Dermis blood vessel endothelial cell (primary cell): ENCODE data around the gene TIGD6. TPM values are rescaled to one million over a fixed set of nuclear protein-coding genes. Genes with fewer than 3 reads are reported as not detected.
"Not testable (repeated sequence)": the region's sequence is repeated elsewhere in the genome, so short reads cannot be mapped to it uniquely, and the experiment has no call there.

Source experiments
- DNase-seq: peaks from one replicate; pipeline ENCODE4 v3.0.0; 2010
- total RNA-seq: library from RNA; depleted of rRNA; stranded (reverse); fragments of >200 nt; gene quantifications from 2 replicates; pipeline ENCODE4 v1.2.3, GENCODE V29; 2014

Gene TIGD6
- total RNA-seq, 1 donor from 2014 or later = 6.0 TPM

DNA sequence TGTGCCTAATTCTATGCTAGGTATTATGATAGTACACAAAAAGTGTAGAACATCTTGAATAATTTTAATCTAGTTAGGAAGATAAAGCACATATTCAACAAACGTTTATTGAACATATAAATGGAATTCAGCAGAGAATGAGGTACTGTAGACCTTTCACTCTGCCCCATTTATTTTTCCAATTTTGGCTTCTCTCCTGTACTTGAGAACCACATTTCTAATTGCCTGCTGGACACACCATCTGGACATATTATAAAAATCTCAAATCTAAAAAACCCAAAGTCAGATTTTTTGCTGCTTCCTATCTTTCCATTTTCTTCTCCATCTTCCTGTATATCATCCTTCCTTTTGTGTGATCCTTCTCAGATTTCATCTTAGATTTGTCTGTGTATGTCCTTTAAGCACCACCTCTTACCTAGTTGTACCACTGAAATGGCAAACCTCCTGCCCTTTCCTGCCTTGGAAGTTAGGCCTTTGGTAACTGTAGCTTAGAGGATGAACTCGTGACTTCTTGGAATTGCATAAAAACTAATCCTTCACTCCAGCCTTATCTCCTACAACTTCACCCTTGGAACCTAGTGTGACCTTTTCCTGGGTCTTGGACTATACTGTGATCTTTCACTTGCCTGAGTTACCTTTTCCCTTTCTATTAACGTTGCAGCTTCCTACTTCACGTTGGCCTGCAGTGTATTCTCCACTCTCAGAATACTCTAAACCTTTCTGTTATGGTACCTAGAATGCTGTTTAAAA lies 31.1 kb downstream of the TIGD6 start:
- DNase-seq = no peak

DNA sequence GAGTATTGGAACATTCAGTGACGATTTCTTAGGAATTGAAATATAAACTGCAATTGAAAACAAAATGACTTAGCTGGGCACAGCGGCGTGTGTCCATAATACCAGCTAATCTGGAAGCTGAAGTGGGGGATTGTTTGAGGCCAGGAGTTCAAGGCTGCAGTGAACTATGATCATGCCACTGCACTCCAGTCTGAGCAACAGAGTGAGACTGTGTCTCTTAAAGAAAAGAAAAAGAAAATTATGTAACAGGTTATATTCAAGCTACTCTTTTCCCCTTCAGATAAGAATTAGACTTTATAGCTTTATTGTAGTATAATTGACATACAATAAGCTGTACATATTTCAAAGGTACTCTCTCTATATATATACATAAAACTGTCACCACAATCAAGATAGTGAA lies 33.5 kb downstream of the TIGD6 start:
- DNase-seq = no peak

DNA sequence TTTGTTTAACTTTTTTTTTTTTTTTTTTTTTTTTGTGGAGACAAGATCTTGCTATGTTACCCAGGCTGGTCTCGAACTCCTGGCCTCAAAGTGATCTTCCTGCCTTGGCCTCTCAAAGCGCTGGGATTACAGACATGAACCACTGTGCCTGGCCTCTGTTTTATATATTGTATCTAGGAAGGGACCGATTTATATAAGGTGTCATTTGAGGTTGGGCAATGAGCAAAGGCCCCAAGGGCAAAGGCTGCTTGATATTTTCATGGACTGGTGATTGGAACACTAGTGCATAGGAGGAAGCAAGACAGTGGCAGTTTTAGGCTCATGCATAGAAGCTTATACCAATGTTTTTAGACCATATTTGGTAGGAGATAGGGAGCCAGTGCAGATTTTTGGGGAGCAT lies 36.7 kb downstream of the TIGD6 start:
- no peak for DNase-seq

DNA sequence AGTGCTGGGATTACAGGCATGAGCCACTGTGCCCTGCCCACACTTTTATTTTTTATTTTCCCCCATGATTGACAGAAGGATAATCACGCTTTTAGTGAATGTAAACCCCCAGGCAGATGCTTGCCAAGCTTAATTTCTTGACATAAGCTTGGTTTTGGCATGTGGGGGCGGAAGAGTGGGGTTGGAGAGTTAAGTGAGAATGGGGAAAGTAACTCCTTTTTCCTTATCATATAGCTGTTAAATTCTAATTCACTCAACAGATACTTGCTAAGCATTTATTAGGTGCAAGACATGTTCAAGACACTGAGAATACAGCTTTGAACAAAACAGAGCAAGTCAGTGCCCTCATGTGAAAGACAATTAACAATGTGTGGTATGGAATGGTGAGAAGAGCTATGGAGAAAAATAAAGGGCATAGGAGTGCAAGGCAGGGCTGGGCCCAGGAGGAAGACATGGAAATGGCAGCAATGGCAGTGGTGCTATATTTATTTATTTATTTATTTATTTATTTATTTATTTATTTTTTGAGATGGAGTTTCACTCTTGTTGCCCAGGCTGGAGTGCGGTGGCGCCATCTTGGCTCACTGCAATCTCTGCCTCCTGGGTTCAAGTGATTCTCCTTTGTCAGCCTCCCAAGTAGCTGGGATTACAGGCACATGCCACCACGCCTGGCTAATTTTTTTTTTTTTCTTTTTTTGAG lies 37.7 kb downstream of the TIGD6 start:
- no peak for DNase-seq

DNA sequence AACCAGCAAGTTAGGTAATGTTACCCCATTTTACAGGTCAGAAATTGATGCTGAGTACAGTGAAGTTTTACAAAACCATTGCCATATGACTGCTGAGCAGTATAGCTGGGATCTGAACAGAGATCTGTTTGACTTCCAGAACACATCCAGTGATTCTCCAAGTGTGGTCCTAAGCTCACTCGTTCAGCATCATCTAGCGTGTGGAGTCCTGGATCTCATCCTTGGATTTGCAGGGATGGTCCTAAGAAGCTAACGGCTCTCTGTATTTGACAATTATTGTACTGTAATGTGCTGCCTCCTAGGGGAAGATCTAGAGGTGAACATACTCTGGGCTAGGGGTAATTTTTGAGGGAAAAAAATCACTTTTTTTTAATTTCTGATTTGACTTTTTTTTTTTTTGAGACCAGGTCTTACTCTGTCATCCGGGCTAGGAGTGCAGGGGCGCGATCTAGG lies 38.5 kb downstream of the TIGD6 start:
- peak; percentile 79 for DNase-seq

DNA sequence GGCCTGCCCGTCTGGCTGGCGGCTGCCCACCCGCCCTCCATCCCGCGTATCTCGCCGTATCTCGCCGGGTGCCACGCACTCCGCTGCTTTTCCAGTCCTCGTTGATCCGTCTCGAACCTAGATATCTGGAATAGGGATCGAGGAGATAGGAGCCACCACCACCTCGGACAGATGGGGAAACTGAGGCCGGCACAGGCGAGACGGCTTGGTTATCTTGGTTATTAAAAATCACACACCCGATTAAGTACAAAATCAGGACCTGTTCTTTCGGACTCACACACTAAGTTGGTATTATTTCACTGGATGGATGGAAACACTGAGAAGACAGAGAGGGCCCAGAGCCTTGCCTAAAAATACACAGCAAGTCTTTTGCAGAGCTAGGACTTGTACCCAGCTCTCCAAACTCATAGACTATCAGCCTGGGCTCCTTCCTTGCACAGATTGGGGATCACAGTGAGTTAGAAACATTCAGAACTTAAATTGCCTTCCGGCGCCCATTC lies 39.2 kb downstream of the TIGD6 start:
- DNase-seq = peak; percentile 7

DNA sequence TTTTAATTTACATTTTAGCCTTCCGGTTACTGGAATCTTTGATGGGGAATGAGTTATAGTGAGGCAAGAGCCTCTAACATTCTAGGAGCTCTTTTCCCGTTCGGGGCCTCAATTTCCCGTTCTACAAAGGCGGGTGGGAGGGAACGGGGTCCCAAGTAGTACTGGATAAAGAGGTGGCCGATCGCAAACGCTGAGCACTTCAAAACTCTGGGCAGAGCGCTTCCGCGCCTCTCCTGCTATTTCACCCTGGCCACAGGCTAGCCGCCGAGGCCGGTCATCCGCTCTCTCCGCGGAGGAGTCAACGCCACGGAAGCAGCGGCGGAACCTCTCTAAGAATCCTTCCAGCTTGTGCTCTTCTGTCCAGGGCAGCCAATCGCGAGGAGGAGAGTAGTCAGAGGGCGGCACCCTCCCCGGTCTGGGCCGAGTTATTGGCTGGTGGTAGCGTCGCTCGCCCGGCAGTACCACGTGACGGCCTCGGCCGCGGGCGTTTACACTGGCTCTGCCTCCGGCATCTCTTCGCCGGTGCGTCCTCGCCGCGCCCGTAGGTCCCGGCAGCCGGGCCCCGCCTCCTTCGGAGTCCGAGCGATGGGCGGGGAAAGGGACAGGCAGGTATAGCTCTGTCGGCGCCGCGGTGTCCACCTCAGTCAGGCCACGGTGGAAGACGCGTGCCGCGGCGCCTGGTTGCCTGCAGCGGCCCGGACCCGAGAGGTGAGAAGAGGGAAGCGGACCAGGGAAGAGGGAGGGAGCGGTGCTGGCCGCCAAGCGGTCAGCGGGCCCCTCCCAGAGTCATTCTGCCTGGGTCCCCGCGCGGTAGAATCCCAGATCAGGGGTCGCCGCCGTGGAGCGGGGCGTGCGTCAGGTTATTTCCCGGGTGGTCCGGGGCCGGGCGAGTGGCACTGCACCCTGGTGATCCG lies 39.9 kb downstream of the TIGD6 start, which contains the start of gene SLC26A2:
Gene SLC26A2 (plus strand): TSS at position 487 of the 914 bp plus-strand sequence. CDS start 16,895 bp downstream, outside the sequence.
- peak; percentile 98 for DNase-seq

DNA sequence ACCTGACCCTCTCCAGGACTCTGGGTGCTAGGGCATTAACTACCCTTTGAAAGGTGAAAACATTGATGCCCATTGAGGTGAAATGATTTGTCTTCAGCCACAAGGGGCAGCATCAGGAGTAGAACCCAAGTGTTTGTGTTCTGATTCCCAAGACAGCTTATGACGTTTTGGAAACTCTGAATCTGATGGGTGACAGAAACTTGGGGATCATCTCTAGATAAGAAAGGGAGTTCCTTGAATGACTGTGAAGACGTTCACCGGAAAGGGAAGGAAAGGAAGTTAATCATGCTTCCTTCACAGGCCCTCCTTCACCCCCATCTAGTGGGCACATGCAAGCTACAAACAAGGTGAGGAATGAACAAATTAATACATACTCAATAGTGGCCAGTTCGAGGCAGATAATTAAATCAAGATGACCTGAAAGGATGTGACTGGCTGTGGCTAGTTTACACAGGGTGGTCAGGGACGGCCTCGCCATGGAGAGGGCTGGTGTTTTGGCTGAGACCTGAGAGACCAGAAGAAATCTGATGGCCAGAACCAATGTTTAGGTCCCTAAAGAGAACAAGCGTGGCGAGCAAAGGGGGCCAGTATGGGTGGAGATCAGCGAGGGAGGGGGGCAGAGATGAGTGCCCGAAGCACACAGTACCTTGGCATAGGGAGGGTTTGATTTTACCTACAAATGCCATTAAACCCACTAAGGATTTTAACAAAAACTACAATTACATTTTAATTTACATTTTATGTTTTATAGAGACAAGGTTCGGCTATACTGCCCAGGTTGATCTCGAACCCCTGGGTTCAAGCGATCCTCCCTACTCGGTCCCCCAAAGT lies 40.8 kb downstream of the TIGD6 start:
- DNase-seq = peak; percentile 84

DNA sequence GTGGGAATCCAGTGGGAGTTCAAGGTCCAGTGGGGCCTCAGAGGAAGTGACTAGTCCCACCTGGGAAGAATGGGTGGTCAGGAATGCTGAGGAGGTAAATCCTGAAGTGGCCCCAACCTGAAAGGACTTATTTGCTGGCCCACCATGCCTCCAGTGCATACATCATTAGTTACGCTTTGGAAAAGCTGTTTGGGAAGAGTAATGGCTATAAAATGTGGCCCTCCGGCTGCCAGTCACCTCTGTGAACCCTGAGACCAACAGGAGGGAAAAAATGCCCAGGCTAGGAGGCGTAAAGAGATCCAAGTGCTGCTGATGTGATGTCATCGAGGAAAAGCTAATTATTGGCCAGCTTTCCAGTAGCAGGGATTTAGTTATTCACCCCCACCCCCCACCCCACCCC lies 42.6 kb downstream of the TIGD6 start:
- DNase-seq = no peak

DNA sequence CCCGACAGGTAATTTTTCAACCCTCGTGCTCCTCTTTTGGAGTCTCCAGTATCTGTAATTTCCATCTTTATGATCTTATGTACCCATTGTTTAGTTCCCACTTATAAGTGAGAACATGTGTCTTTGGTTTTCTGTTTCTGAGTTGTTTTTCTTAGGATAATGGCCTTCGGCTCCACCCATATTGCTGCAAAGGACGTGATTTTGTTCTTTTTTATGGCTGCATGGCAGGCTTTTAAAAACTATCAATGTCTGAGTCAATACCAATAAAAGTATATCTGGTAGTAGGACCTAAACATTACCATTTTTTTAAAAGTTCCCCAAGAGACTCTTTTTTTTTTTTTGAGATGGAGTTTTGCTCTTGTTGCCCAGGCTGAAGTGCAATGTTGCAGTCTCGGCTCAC lies 43.8 kb downstream of the TIGD6 start:
- DNase-seq = no peak

DNA sequence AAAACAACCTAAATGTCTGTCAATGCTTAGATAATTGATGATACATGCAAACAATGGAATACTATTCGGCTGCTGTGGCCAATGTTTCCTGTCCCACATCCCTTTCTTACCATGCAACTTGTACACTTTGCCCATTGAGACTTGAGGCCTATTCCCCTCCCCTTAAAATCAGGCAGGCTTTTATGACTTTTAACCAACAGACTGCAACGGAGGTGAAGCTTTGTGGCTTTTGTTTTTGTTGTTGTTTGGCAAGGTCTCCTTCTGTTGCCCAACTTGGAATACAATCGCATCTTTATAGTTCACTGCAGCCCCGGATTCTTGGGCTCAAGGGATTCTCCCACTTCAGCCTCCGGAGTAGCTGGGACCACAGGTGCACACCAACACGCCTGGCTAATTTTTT lies 45.7 kb downstream of the TIGD6 start:
- DNase-seq = peak; percentile 18

DNA sequence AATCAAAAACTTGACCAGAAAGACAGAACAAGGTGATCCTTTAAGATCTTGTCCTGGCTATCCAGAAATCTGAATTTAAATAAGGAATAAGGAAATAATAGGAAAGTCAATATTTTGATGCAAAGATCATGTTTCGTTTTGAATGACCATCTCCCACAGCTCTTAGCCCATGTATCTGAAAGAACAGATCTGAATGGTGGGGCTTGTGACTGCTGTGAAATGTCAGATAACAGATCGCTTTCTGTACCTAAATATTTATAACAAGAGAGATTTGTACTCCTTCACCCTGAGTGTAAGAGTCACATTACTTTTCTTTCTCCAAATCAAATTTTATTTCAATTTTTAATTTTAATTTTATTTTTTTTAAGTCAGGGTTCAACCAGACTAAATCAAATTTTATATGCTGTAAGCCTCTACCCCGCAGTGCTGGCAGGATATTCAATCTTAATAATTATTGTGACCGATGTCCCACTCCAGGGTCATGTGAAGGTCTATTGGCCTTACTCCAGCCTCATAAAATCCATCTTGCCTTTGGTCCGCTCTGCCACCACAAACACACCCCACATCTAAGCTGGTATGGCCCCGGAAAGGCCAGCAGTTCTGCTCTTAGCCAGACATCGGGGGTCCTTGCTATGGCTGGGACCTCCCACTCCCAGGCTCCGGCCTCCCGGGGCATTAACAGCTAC lies 46.9 kb downstream of the TIGD6 start:
- DNase-seq = no peak

DNA sequence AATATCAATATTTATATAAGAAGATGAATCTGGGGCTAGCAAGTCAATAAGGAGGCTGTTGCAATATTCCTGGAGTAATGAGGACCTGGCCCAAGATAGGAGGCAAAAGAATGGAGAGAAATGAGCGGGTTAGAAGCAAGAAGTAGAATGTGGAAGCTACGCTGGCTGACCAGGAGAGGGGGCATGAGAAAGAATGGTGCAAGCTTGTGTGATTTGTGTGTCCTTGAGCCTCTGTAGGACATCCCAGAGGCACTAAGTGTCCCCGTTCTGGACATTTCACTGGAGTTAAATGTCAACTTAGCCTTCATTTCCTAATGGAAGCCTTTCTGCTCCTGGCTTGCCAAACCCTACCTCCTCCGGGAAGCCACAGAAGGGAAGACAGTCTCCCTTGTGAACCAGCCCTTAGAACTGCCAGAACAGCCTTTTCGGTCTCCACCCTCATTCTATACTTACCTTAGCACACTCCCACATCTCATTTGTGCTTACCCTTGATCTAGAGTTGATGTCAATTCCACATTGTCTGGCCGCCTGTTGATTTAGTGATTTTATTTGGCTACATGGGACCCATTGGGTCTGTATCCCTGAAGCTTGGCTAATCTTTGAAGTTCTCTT lies 49.2 kb downstream of the TIGD6 start:
- DNase-seq = no peak

DNA sequence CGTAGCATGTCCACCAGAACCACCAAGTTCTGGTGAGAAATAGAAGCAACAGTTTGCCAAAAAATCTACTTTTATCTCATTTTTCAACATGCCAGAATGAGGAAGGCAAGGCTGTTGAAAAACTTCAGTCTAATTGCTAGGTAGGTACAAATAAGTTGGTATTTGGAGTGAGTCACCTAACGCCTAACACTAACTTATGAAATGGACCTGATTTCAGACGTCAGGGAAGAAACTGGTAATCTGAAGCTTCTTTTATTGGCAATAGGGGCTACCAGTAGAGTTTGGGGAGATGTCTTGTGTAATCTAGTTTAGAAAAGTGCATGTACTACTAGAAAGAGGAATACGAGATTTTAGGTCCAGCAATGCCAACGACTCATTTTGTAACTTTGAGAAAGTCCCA lies 51.5 kb downstream of the TIGD6 start:
- DNase-seq = no peak

DNA sequence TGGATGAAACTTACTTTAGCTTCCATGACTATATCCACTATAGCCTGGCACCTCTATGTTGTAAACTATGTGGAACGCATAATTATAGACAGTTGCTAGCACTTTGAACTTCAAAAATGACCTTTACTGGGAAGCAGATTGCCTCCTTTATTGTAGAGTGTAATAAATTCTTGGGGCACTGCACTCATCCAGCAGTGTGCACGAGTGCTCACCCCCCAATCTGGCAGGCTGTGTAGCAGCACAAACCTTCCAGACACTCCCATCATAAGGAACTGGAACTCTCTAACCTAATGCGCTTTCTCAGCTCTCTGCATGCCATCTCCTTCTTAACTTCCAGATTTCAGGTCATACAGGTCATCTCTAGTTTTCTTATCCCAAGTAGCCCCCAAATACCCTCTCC lies 54.3 kb downstream of the TIGD6 start:
- no peak for DNase-seq

DNA sequence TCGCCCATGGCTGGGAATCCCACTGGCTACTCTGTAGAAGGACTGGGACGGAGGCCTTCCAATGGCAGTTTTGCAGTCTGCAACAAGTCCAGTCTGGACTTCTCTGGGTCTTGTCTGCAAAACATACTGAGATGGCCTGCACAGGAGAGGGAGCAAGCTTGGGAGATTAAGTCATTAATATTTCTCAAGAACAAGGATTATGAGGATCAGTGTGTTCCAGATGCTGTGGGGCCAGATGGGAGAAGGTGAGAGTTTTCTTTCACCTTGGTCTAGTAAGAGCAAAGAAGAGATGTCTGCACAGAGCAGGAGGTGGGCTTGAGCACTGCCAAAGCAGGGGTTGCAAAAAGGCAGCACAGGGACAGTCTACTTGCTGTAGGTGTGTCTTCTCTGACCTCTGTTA lies 55.8 kb downstream of the TIGD6 start, which contains the start of gene PDE6A:
Gene PDE6A (minus strand): TSS at position 128 of the 400 bp plus-strand sequence. CDS start 120 bp downstream, at position 8.
- no peak for DNase-seq

DNA sequence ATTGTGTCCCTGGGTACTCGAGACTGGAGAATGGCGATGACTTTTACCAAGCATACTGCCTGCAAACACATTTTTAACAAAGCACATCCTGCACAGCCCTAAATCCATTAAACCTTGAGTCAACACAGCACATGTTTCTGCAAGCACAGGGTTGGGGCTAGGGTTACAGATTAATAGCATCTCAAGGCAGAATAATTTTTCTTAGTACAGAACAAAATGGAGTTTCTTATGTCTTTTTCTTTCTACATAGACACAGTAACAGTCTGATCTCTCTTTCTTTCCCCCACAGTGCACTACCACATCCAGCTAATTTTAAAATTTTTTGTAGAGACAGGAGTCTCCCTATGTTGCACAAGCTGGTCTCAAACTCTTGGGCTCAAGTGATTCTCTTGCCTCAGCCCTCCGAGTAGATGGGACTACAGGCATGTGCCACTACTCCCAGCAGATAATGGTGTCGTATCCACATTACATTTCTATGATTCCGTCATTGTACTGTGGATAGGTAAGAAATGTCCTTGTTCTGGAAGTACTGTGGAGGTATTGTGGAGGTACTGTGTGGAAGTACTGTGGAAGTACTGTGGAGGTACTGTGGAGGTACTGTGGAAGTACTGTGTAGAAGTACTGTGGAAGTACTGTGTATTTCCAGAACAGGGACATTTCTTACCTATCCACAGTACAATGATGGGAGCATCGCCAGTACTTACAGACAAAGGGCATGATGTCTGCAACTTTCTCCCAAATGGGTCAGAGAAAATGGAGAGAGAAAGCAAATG lies 57.1 kb downstream of the TIGD6 start:
- not testable (repeated sequence) for DNase-seq
